ENCODE data around the gene CACNG4.

- TF ChIP-seq, protein P1, sequence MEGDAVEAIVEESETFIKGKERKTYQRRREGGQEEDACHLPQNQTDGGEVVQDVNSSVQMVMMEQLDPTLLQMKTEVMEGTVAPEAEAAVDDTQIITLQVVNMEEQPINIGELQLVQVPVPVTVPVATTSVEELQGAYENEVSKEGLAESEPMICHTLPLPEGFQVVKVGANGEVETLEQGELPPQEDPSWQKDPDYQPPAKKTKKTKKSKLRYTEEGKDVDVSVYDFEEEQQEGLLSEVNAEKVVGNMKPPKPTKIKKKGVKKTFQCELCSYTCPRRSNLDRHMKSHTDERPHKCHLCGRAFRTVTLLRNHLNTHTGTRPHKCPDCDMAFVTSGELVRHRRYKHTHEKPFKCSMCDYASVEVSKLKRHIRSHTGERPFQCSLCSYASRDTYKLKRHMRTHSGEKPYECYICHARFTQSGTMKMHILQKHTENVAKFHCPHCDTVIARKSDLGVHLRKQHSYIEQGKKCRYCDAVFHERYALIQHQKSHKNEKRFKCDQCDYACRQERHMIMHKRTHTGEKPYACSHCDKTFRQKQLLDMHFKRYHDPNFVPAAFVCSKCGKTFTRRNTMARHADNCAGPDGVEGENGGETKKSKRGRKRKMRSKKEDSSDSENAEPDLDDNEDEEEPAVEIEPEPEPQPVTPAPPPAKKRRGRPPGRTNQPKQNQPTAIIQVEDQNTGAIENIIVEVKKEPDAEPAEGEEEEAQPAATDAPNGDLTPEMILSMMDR (IDR thresholded peaks at IDR 0.05), result no peak
- no peak for TF ChIP-seq EP300 (IDR thresholded peaks at IDR 0.05)
- TF ChIP-seq POLR2A (IDR thresholded peaks at IDR 0.05; ENCODE audit: low read depth), result no peak
- TF ChIP-seq POLR2AphosphoS5 (IDR thresholded peaks at IDR 0.05), result no peak
Measured at GRCh38 chr17:67016039-67016762, 51.7 kb downstream of the CACNG4 start.

Data from esophagus muscularis mucosa (tissue), 4 donors.